Stimulated activated CD8-positive, alpha-beta memory T cell treated with anti-CD3 and anti-CD28 coated beads, Interleukin-7, amount 100 ng/mL, for 4 hours (primary cell): Measurements from ENCODE around the gene CASP9.

ENCODE experiments used
- DNase-seq, 2 donors: peaks; one replicate each; pipeline ENCODE4 v3.0.0-alpha.2; 2020; ENCODE audit warnings: low read depth in 2 of 2

The CASP9 gene

GRCh38 chr1:15524021-15524282, at the start of gene CASP9:
Gene CASP9, minus strand, starts transcription at chr1:15524215. Its CDS starts 15 bp downstream, at chr1:15524200.
- no peak for DNase-seq

GRCh38 chr1:15573477-15573876, 49.5 kb upstream of the CASP9 start:
- no peak for DNase-seq

- no peak for DNase-seq
These were observed 47.3 kb upstream of the CASP9 start for GRCh38 chr1:15571266-15571665.

- DNase-seq: no peak
These were observed 46.8 kb upstream of the CASP9 start for GRCh38 chr1:15570861-15571260.

- DNase-seq: no peak
These were observed 44.5 kb upstream of the CASP9 start for GRCh38 chr1:15568387-15569073.

- DNase-seq: no peak
These were observed 35.3 kb upstream of the CASP9 start for GRCh38 chr1:15559189-15559810.

GRCh38 chr1:15558516-15558915, 34.5 kb upstream of the CASP9 start:
- DNase-seq: no peak

GRCh38 chr1:15557594-15557993, 33.6 kb upstream of the CASP9 start:
- no peak for DNase-seq

- no peak for DNase-seq
These were observed 33.0 kb upstream of the CASP9 start for GRCh38 chr1:15557008-15557407.

GRCh38 chr1:15550573-15550972, 26.6 kb upstream of the CASP9 start:
- no peak for DNase-seq

GRCh38 chr1:15546641-15547040, 22.6 kb upstream of the CASP9 start:
- DNase-seq: no peak

GRCh38 chr1:15543589-15544568, 19.9 kb upstream of the CASP9 start:
- DNase-seq: no peak

GRCh38 chr1:15543251-15543588, 19.2 kb upstream of the CASP9 start:
- no peak for DNase-seq

- DNase-seq: no peak
These were observed 18.6 kb upstream of the CASP9 start for GRCh38 chr1:15542388-15543250.

- no peak for DNase-seq
These were observed 17.3 kb upstream of the CASP9 start for GRCh38 chr1:15541231-15541792.

- no peak for DNase-seq
These were observed 16.2 kb upstream of the CASP9 start for GRCh38 chr1:15540186-15540585.

GRCh38 chr1:15538771-15539170, 14.8 kb upstream of the CASP9 start:
- DNase-seq: no peak

- no peak for DNase-seq
These were observed 7.7 kb upstream of the CASP9 start for GRCh38 chr1:15531682-15532081.

- DNase-seq: no peak
These were observed 7.0 kb upstream of the CASP9 start for GRCh38 chr1:15531003-15531402.

- peak; percentile 95 for DNase-seq
These were observed 2.7 kb upstream of the CASP9 start, which contains the start of gene DNAJC16 for GRCh38 chr1:15526490-15527339. Gene DNAJC16, plus strand, starts transcription at chr1:15526848. Its CDS starts 2,258 bp downstream, at chr1:15529106.
